K562 (cell line): ENCODE measurements around the gene NAA40. TPM values are rescaled to one million over a fixed set of nuclear protein-coding genes. Genes with fewer than 3 reads are reported as not detected.

ENCODE experiments used
- ELF2 ChIP-seq: fragments of 250-450 bp; sonication (Bioruptor Pico); IDR thresholded peaks from 2 replicates; pipeline ENCODE4 v1.5.0; 2021; ENCODE audit warnings: mild to moderate bottlenecking
- KDM4B ChIP-seq, 2 experiments: fragments of 450-650 bp in 1 of 2; sonication (generic) in 1 of 2; IDR thresholded peaks; 2 replicates each; pipeline ENCODE4 v1.6.1; 2016 to 2017; ENCODE audit warnings: borderline replicate concordance in 2 of 2, antibody characterized with exemption in 1 of 2, low read depth in 1 of 2, mild to moderate bottlenecking in 1 of 2
- MEIS2 ChIP-seq: fragments of 450-650 bp; IDR thresholded peaks from 2 replicates; pipeline ENCODE4 v1.6.1; 2014; ENCODE audit warnings: mild to moderate bottlenecking; ENCODE audit not compliant: partially characterized antibody
- NRF1 ChIP-seq, 2 experiments: fragments of 450-650 bp; IDR thresholded peaks in 1 of 2; conservative IDR thresholded peaks in 1 of 2; 2 replicates each; pipeline ENCODE4 v1.6.1; 2014; ENCODE audit warnings: mild to moderate bottlenecking in 2 of 2
- PML ChIP-seq: IDR thresholded peaks from 2 replicates; pipeline ENCODE4 v1.6.1; 2012; ENCODE audit warnings: low read length, inconsistent platforms
- U2AF1 ChIP-seq: fragments of 200-400 bp; formaldehyde crosslinking; optimal IDR thresholded peaks from 2 replicates; pipeline ENCODE3; 2017; ENCODE audit warnings: mild to moderate bottlenecking, low read depth, low read length, moderate library complexity
- ZNF408 ChIP-seq: fragments of 250-450 bp; sonication (Bioruptor Pico); IDR thresholded peaks from 2 replicates; pipeline ENCODE4 v1.4.0; 2020; ENCODE audit warnings: low read depth, mild to moderate bottlenecking, moderate library complexity
- polyA plus RNA-seq, 8 experiments: library from polyadenylated mRNA; depleted of rRNA in 4 of 8; stranded (reverse) in 5 of 8; unstranded in 3 of 8; fragments of >200 nt; fragmentation: Nextera tagmentation in 2 of 8; fragmentation: Illumina TruSeq in 1 of 8; extraction: Ambion mirVana in 2 of 8; extraction: Trizol in 1 of 8; gene quantifications; 2 replicates each; pipeline versions ENCODE4 v1.2.1 to v1.2.3, GENCODE V29; 2011 to 2014; ENCODE audit warnings: inconsistent platforms in 1 of 8, missing spikeins in 1 of 8
- total RNA-seq, 7 experiments: library from RNA; depleted of rRNA in 6 of 7; stranded (reverse); fragments of >200 nt in 6 of 7; fragmentation: Illumina TruSeq in 2 of 7; extraction: Trizol in 2 of 7; gene quantifications; 2 replicates each; pipeline versions ENCODE4 v1.2.1 to v1.2.3, GENCODE V29; 2011 to 2021; ENCODE audit warnings: low replicate concordance in 1 of 7
- TF ChIP-seq, protein P1 (sequence below): fragments of 200-600 bp; sonication (generic); IDR thresholded peaks from one replicate; pipeline ENCODE4 v1.6.1; 2012; ENCODE audit warnings: mild to moderate bottlenecking, low read depth, low read length, inconsistent platforms
- TF ChIP-seq, protein P2 (sequence below), 2 experiments: fragments of 450-650 bp; conservative IDR thresholded peaks; 2 replicates each; pipeline ENCODE4 v1.6.1; 2017; ENCODE audit warnings: mild to moderate bottlenecking in 2 of 2, moderate library complexity in 2 of 2

The NAA40 gene
- total and polyA plus RNA-seq, 9 of the 15 experiments (the other 6 are each of a cell fraction or from before 2014, with no cell fraction given), result 6.2 to 39.0 (median 23.1) TPM

DNA sequence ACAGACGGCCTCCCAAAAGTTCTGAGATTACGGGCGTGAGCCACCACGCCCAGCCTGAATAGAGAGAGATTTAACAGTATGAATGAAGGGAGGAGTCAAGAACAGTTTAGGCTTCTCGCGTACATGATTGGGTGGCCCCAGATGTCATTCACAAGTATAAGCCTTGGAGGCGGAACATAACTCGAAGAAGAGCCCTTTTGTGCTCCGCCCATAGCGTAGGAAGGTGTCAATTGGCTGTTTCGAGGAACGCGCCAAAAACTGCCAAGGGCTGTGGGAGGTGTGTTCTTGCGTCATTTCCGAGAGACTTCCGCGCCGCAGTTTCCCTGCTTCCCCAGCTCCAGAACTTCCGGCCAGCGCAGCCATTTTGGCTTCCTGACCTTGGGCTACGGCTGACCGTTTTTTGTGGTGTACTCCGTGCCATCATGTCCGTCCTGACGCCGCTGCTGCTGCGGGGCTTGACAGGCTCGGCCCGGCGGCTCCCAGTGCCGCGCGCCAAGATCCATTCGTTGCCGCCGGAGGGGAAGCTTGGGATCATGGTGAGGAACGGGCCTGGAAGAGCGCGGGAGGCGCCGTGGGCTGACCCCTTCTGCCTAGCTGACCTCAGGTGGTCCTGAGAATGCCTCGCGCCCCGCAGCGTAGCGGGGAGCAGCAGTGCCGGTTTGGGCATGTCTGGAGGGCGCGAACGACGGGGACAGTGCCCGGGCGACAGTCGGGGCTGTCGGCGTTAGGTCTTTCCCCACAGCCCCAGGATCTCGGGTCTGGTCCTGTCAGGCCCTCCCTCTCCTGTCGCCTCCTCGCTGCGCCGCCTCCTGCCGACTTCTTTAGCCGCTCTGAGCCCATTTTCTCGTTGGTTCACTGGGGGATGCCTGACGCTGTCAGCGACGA lies 35.7 kb downstream of the NAA40 start, which contains the start of gene COX8A (continued):
- peak; percentile 66 for TF ChIP-seq MEIS2
- TF ChIP-seq, protein P1, sequence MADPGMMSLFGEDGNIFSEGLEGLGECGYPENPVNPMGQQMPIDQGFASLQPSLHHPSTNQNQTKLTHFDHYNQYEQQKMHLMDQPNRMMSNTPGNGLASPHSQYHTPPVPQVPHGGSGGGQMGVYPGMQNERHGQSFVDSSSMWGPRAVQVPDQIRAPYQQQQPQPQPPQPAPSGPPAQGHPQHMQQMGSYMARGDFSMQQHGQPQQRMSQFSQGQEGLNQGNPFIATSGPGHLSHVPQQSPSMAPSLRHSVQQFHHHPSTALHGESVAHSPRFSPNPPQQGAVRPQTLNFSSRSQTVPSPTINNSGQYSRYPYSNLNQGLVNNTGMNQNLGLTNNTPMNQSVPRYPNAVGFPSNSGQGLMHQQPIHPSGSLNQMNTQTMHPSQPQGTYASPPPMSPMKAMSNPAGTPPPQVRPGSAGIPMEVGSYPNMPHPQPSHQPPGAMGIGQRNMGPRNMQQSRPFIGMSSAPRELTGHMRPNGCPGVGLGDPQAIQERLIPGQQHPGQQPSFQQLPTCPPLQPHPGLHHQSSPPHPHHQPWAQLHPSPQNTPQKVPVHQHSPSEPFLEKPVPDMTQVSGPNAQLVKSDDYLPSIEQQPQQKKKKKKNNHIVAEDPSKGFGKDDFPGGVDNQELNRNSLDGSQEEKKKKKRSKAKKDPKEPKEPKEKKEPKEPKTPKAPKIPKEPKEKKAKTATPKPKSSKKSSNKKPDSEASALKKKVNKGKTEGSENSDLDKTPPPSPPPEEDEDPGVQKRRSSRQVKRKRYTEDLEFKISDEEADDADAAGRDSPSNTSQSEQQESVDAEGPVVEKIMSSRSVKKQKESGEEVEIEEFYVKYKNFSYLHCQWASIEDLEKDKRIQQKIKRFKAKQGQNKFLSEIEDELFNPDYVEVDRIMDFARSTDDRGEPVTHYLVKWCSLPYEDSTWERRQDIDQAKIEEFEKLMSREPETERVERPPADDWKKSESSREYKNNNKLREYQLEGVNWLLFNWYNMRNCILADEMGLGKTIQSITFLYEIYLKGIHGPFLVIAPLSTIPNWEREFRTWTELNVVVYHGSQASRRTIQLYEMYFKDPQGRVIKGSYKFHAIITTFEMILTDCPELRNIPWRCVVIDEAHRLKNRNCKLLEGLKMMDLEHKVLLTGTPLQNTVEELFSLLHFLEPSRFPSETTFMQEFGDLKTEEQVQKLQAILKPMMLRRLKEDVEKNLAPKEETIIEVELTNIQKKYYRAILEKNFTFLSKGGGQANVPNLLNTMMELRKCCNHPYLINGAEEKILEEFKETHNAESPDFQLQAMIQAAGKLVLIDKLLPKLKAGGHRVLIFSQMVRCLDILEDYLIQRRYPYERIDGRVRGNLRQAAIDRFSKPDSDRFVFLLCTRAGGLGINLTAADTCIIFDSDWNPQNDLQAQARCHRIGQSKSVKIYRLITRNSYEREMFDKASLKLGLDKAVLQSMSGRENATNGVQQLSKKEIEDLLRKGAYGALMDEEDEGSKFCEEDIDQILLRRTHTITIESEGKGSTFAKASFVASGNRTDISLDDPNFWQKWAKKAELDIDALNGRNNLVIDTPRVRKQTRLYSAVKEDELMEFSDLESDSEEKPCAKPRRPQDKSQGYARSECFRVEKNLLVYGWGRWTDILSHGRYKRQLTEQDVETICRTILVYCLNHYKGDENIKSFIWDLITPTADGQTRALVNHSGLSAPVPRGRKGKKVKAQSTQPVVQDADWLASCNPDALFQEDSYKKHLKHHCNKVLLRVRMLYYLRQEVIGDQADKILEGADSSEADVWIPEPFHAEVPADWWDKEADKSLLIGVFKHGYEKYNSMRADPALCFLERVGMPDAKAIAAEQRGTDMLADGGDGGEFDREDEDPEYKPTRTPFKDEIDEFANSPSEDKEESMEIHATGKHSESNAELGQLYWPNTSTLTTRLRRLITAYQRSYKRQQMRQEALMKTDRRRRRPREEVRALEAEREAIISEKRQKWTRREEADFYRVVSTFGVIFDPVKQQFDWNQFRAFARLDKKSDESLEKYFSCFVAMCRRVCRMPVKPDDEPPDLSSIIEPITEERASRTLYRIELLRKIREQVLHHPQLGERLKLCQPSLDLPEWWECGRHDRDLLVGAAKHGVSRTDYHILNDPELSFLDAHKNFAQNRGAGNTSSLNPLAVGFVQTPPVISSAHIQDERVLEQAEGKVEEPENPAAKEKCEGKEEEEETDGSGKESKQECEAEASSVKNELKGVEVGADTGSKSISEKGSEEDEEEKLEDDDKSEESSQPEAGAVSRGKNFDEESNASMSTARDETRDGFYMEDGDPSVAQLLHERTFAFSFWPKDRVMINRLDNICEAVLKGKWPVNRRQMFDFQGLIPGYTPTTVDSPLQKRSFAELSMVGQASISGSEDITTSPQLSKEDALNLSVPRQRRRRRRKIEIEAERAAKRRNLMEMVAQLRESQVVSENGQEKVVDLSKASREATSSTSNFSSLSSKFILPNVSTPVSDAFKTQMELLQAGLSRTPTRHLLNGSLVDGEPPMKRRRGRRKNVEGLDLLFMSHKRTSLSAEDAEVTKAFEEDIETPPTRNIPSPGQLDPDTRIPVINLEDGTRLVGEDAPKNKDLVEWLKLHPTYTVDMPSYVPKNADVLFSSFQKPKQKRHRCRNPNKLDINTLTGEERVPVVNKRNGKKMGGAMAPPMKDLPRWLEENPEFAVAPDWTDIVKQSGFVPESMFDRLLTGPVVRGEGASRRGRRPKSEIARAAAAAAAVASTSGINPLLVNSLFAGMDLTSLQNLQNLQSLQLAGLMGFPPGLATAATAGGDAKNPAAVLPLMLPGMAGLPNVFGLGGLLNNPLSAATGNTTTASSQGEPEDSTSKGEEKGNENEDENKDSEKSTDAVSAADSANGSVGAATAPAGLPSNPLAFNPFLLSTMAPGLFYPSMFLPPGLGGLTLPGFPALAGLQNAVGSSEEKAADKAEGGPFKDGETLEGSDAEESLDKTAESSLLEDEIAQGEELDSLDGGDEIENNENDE, result no peak
- TF ChIP-seq KDM4B (IDR thresholded peaks at IDR 0.05; ENCODE audit: borderline replicate concordance in 2 of 2, low read depth in 1 of 2), result peak in 1 of 2 experiments; percentile 53; a peak in 1 of 4 replicates
- peak; percentile 67 for TF ChIP-seq ELF2 (CRISPR knock-in tag)
- TF ChIP-seq U2AF1, result no peak
- TF ChIP-seq ZNF408, result no peak
- peak; percentile 78 to 81 for TF ChIP-seq NRF1 (conservative IDR thresholded peaks at IDR 0.05 in 1 of 2, IDR thresholded peaks at IDR 0.05 in 1 of 2)
- TF ChIP-seq PML, result peak; percentile 86
- TF ChIP-seq, protein P2, sequence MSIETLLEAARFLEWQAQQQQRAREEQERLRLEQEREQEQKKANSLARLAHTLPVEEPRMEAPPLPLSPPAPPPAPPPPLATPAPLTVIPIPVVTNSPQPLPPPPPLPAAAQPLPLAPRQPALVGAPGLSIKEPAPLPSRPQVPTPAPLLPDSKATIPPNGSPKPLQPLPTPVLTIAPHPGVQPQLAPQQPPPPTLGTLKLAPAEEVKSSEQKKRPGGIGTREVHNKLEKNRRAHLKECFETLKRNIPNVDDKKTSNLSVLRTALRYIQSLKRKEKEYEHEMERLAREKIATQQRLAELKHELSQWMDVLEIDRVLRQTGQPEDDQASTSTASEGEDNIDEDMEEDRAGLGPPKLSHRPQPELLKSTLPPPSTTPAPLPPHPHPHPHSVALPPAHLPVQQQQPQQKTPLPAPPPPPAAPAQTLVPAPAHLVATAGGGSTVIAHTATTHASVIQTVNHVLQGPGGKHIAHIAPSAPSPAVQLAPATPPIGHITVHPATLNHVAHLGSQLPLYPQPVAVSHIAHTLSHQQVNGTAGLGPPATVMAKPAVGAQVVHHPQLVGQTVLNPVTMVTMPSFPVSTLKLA (conservative IDR thresholded peaks at IDR 0.05), result peak in 1 of 2 experiments; percentile 80; a peak in 2 of 4 replicates
